GM18867 (cell line): ENCODE results near the gene CFAP410.

Source experiments
- ATAC-seq: cut with Tn5 transposase; IDR thresholded peaks from one replicate; pipeline ENCODE4 v1.9.1; 2021; ENCODE audit warnings: mild to moderate bottlenecking, moderate library complexity; ENCODE audit not compliant: unreplicated experiment

Gene CFAP410

DNA sequence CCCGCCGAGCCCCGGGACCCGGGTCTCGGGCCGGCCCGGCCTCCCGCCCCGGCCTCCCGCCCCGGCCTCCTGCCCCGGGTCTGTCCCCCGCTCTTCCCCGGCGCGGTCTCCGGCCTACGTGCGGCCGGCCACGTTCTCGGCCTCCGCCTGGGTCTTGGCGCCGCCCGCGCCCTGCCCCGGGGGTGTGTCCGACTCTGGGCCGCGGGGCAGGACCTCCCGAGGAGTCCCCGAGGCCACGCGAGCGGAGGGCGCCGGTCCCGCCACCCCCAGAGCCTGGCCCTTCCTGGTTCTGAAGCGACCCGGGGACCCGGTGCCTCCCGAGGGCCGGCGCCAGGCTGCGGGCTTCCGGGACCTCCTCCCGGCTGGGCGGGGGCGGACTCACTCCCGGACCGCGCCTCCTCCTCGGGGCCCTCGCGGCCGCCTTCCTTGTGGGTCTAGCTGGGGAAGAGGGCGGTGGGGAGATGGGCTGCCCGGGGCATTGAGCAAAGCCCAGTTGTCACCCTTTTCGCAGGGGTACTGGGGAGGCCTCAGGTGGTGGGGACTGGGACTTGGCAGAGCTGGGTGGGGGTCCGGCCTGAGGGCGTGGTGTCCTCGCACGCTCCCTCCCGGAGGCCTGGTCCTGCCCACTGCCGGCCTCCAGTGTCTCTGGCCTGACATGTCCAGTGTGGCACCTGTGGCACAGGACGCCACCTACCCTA, 38.8 kb downstream of the CFAP410 start:
- peak; percentile 38 for ATAC-seq

- peak; percentile 62 for ATAC-seq
These were observed 39.5 kb downstream of the CFAP410 start, which contains the start of gene PFKL for GRCh38 chr21:44299458-44300261. Gene PFKL, plus strand, starts transcription at chr21:44300053. Its CDS starts 53 bp downstream, at chr21:44300106.

DNA sequence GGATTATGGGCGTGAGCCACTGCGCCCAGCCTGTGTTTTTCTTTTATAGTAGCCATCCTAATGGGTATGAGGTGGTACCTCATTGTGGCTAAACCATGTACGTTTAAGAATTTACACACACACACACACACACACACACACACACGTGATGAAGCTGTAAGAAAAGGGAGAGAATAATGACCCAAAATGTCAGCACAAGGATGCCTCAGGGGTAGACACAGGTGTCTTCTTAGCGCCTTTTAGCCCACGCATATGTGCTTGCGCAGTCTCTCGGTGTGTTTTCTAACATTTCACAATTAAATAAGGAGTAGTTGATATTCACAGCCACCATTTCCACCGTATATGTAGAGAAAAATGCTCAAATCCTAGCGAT, 40.1 kb downstream of the CFAP410 start:
- no peak for ATAC-seq

GRCh38 chr21:44298301-44298700, 40.9 kb downstream of the CFAP410 start:
- ATAC-seq: no peak

DNA sequence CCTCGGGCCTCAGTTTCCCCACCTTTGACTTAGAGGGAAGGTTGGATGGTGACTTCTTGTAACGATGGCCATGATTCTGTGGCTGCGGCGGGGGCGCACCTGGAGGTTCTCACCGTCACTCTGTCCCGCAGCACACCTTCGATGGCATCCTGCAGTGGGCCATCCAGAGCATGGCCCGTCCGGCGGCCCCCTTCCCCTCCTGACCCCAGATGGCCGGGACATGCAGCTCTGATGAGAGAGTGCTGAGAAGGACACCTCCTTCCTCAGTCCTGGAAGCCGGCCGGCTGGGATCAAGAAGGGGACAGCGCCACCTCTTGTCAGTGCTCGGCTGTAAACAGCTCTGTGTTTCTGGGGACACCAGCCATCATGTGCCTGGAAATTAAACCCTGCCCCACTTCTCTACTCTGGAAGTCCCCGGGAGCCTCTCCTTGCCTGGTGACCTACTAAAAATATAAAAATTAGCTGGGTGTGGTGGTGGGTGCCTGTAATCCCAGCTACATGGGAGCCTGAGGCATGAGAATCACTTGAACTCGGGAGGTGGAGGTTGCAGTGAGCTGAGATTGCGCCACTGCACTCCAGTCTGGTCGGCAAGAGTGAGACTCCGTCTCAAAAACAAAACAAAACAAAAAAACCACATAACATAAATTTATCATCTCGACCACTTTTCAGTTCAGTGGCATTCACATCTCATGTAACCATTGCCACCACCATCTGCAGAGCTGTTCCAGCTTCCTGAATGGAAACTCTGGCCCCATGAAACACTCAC, 41.5 kb downstream of the CFAP410 start:
- ATAC-seq: no peak

DNA sequence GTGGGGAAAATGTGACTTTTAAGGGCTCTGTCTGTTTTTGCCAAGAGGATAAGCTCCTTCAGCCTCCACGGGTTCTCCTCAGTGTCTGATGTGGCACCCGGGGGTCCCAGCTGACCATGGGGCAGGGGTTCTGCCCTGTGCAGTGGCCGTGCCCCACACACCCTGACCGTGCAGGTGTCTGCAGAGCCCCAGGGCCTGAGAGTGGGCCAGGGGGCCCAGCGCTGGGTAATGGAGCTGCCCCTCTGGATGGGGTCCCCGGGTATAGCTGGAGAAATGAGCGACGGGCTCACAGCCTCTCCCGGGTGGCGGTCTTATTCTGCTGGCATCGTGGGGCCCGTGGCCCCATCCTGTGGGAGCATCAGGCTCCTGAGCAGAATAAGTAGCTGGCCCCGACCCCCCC, 42.3 kb downstream of the CFAP410 start:
- no peak for ATAC-seq

DNA sequence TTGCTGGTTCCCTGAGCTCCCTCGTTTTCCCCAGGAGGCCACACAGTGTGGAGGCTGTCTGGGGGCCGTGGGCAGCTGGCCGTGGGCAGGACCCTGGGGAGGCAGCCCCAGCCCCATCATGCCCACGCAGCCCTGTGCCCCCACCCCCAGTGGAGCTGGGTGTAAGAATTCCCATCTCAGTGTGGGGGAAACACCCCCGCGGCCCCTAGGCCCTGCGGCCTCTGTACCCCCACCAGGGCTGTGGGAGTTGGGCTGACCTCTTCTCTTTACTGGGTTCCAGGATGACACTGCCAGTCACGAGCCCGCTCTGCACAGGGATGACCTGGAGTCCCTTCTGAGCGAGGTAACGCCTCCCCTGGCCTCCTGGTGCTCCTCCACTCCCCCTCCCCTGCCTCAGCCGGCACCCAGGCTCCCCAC, 43.1 kb downstream of the CFAP410 start:
- no peak for ATAC-seq

GRCh38 chr21:44295646-44296045, 43.5 kb downstream of the CFAP410 start:
- no peak for ATAC-seq

GRCh38 chr21:44295163-44295573, 44.0 kb downstream of the CFAP410 start:
- no peak for ATAC-seq

GRCh38 chr21:44294391-44295162, 44.6 kb downstream of the CFAP410 start:
- no peak for ATAC-seq

GRCh38 chr21:44293551-44294231, 45.5 kb downstream of the CFAP410 start:
- ATAC-seq: no peak

- ATAC-seq: no peak
These were observed 46.4 kb downstream of the CFAP410 start for GRCh38 chr21:44292812-44293195.

DNA sequence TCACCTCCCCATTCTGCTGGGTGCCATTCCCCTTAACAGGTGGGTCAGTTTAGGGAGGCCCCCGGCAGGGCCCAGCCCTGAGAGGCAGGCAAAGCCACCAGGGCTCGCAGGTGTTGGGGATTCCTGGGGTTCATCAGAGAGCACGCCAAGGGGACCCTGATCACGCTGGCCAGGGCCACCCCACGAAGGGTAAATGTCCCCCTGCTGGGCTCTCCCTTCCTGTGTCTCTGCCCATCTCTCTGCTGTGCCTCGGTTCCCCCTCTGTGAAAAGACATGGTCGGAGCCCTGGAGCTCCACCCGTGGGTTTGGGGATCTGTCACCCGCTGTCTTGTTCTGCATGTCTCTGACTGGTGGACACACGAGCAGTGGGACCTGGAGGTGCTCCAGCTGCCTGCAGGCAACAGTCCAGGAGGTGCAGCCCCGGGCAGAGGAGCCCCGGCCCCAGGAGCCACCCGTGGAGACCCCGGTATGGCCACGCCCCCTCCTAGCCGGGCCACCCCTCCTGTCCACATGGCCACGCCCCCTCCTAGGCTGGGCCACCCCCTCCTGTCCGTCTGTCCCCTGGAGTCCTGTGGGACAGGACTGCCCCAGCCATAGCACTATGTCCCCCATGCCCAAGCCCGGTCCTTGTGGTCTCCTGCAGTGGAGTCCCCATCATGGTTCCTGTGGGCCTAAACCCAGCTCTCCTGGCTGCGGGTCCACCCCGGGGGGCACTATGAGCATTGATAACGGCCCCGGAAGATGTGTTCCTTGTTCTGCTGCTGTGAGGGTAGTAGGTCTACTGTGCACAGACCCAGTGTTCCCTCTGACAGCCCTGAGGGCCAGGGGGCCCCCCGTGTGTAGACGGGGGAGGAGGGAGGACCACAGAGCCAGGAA, 47.0 kb downstream of the CFAP410 start:
- ATAC-seq: no peak

GRCh38 chr21:44291078-44291935, 47.9 kb downstream of the CFAP410 start:
- ATAC-seq: no peak

DNA sequence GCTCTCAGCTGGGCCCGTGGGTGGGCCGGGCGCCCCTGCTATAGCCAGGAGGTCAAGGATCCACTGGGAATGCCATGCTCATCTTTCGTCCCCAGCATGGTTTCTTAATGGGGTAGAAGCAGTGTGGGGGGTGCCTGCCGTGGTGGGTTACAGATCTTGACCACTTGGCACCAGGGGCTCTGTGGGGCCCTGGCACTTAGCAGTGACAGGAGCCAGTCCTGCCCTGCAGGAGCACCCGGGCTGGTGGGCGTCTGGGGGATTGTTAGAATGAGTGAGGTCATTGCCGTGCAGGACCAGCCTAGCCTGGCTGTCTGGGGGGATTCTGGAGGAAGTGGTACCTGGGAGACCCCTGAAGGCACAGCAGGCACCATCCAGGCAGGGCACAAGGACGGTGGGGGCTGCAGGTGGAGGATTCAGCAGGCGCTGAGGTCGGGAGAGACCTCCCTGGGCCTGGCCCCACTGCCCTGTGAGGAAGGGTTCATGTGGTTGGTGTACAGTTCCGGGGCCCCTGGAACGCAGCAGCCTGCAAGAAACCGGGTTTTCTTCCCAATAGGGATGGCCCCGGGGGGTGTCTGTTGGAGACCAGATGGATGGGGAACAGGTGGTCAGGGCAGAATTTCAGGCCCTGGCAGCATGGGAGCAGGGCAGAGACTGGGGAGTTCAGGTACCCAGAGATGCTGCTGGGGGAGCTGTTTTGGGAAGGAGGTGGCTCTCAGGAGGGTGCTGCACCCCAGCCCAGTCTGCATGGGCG, 48.7 kb downstream of the CFAP410 start:
- no peak for ATAC-seq

- ATAC-seq: no peak
These were observed 49.7 kb downstream of the CFAP410 start for GRCh38 chr21:44289381-44290010.
